ENCODE measurements around the gene TNF. TPM values are rescaled to one million over a fixed set of nuclear protein-coding genes. Genes with fewer than 3 reads are reported as not detected.

TNF gene
- total RNA-seq, 1 experiment from 2014 or later: 0.64 TPM

DNA sequence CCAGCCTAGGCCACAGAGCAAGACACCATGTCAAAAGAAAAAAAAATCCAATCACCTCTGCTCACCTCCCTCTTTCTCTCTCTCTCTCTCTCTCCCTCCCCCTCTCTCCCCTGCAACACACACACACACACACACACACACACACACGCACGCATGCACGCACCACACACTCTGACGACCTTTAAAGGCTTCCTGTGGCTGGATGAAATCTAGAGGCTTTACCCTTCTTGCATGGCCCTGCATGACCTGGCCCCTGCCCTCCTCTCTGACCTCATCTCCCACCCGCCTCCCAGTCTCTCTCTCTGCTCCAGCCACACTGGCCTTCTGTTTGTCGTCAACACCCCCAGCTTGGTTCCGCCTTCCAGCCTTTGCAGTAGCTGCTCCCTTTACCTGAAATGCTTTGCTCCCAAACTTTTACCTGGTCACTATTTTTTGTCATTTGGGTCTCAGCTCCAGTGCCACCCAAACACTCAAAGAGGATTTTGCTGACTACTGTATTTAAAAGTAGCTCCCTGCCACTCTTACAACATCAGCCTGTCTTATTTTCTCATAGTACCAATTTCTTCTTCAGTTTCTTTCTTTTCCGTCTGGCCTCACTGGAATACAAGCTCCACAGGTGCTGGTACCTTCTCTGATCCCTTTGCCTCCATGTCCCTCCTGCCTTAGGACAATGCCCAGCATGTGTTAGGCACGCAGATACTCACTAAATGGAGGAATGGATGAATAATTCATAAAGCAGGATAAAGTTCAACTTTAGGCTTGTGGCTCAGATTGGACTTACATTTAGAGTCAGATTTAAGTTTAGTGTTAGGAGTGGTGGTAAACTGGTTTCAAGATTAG lies 7.6 kb upstream of the TNF start:
- ATAC-seq: no peak
- no TSS peak for BruUV-seq (replicated peaks)
- ChIA-PET POLR2A (no interaction called here), CTCF (no interaction called here)
- intact Hi-C loops (cut with micrococcal nuclease; ENCODE audit: unreplicated experiment): no loop called here
- Histone ChIP-seq H3K4me1 (ENCODE audit: control insufficient read depth, insufficient read depth, low read length) (no peaks in the 10 kb centered on the region), H3K36me3 (ENCODE audit: control insufficient read depth, insufficient read depth, low read length) (no peaks in the 10 kb centered on the region), H3K27ac (ENCODE audit: low read length) (no peak overlapping the region), H3K9me3 (ENCODE audit: control insufficient read depth, insufficient read depth, low read depth, low read length) (no peaks in the 10 kb centered on the region), H3K4me3 (ENCODE audit: low read depth in 2 of 2, low read length in 2 of 2) (no peak overlapping the region), H3K27me3 (ENCODE audit: control insufficient read depth, insufficient read depth, low read length) (no peaks in the 10 kb centered on the region)
- TF ChIP-seq, protein P1, sequence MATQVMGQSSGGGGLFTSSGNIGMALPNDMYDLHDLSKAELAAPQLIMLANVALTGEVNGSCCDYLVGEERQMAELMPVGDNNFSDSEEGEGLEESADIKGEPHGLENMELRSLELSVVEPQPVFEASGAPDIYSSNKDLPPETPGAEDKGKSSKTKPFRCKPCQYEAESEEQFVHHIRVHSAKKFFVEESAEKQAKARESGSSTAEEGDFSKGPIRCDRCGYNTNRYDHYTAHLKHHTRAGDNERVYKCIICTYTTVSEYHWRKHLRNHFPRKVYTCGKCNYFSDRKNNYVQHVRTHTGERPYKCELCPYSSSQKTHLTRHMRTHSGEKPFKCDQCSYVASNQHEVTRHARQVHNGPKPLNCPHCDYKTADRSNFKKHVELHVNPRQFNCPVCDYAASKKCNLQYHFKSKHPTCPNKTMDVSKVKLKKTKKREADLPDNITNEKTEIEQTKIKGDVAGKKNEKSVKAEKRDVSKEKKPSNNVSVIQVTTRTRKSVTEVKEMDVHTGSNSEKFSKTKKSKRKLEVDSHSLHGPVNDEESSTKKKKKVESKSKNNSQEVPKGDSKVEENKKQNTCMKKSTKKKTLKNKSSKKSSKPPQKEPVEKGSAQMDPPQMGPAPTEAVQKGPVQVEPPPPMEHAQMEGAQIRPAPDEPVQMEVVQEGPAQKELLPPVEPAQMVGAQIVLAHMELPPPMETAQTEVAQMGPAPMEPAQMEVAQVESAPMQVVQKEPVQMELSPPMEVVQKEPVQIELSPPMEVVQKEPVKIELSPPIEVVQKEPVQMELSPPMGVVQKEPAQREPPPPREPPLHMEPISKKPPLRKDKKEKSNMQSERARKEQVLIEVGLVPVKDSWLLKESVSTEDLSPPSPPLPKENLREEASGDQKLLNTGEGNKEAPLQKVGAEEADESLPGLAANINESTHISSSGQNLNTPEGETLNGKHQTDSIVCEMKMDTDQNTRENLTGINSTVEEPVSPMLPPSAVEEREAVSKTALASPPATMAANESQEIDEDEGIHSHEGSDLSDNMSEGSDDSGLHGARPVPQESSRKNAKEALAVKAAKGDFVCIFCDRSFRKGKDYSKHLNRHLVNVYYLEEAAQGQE (IDR thresholded peaks at IDR 0.05; ENCODE audit: insufficient read depth in 1 of 2, low read depth in 2 of 2, low read length in 1 of 2): no peak
- TF ChIP-seq, protein P2, sequence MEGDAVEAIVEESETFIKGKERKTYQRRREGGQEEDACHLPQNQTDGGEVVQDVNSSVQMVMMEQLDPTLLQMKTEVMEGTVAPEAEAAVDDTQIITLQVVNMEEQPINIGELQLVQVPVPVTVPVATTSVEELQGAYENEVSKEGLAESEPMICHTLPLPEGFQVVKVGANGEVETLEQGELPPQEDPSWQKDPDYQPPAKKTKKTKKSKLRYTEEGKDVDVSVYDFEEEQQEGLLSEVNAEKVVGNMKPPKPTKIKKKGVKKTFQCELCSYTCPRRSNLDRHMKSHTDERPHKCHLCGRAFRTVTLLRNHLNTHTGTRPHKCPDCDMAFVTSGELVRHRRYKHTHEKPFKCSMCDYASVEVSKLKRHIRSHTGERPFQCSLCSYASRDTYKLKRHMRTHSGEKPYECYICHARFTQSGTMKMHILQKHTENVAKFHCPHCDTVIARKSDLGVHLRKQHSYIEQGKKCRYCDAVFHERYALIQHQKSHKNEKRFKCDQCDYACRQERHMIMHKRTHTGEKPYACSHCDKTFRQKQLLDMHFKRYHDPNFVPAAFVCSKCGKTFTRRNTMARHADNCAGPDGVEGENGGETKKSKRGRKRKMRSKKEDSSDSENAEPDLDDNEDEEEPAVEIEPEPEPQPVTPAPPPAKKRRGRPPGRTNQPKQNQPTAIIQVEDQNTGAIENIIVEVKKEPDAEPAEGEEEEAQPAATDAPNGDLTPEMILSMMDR (IDR thresholded peaks at IDR 0.05): no peak
- TF ChIP-seq POLR2AphosphoS5 (IDR thresholded peaks at IDR 0.05; ENCODE audit: low read depth, low read length) (no peak), SIN3A (IDR thresholded peaks at IDR 0.05; ENCODE audit: borderline replicate concordance, insufficient read depth, low read depth, low read length) (no peak), TCF7L2 (IDR thresholded peaks at IDR 0.05; ENCODE audit: low read depth, low read length) (no peak)
- in situ Hi-C loops (cut with HindIII; ENCODE audit: low pct_unique_long_range_greater_than_20kb, low sequenced_read_pairs): no loop called here
- no peak for DNase-seq (ENCODE audit: low read depth, low spot score)

DNA sequence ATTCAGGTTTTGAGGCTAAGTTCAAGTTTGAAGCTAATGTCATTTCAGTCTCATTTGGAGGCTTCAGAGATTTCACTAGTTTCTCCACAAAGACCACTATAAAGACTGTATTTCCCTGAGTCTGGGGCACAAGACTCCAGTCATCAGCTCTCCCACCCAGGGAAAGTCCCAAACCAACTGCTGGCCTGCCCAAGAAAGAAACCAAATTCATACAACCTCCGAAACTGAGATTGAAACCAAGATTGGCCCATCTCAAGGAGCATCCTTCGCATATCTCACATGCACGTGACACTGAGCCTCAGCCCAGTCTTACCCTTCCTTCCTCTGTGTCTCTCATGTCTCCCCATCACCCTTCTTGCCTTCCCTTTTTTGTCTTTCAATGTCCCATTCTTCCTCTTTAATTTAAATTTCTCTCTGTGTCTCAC lies 6.8 kb upstream of the TNF start:
- ATAC-seq: no peak
- Histone ChIP-seq H3K4me1 (ENCODE audit: control insufficient read depth, insufficient read depth, low read length) (no peaks in the 10 kb centered on the region), H3K4me3 (ENCODE audit: low read depth in 2 of 2, low read length in 2 of 2) (no peak overlapping the region), H3K36me3 (ENCODE audit: control insufficient read depth, insufficient read depth, low read length) (no peaks in the 10 kb centered on the region), H3K27ac (ENCODE audit: low read length) (no peak overlapping the region), H3K9me3 (ENCODE audit: control insufficient read depth, insufficient read depth, low read depth, low read length) (no peaks in the 10 kb centered on the region), H3K27me3 (ENCODE audit: control insufficient read depth, insufficient read depth, low read length) (no peaks in the 10 kb centered on the region)
- ChIA-PET POLR2A (no interaction called here), CTCF (no interaction called here)
- intact Hi-C loops (cut with micrococcal nuclease; ENCODE audit: unreplicated experiment) (no loop called here), in situ Hi-C loops (cut with HindIII; ENCODE audit: low pct_unique_long_range_greater_than_20kb, low sequenced_read_pairs) (no loop called here)
- TF ChIP-seq TCF7L2 (IDR thresholded peaks at IDR 0.05; ENCODE audit: low read depth, low read length): no peak
- TF ChIP-seq POLR2AphosphoS5 (IDR thresholded peaks at IDR 0.05; ENCODE audit: low read depth, low read length): no peak
- TF ChIP-seq, protein P1 (IDR thresholded peaks at IDR 0.05; ENCODE audit: insufficient read depth in 1 of 2, low read depth in 2 of 2, low read length in 1 of 2): no peak
- TF ChIP-seq SIN3A (IDR thresholded peaks at IDR 0.05; ENCODE audit: borderline replicate concordance, insufficient read depth, low read depth, low read length): no peak
- TF ChIP-seq, protein P2 (IDR thresholded peaks at IDR 0.05): no peak
- BruUV-seq (replicated peaks): no TSS peak
- DNase-seq (ENCODE audit: low read depth, low spot score): no peak

All from Panc1 (cell line).